KOPT-K1 (cell line): ENCODE results near the gene MAJIN.
"Not testable (repeated sequence)": the region's sequence is repeated elsewhere in the genome, so short reads cannot be mapped to it uniquely, and the experiment has no call there.

Source experiments
- H3K27ac ChIP-seq: fragments of 200-600 bp; sonication (generic); 2 replicates; pipeline ENCODE4 v1.5.1; 2016; ENCODE audit warnings: antibody characterized with exemption, mild to moderate bottlenecking, low read depth, low read length; ENCODE audit not compliant: poor library complexity, severe bottlenecking
- H3K36me3 ChIP-seq: fragments of 200-600 bp; sonication (generic); 2 replicates; pipeline ENCODE4 v1.5.1; 2017; ENCODE audit warnings: antibody characterized with exemption, mild to moderate bottlenecking, low read length, moderate library complexity; ENCODE audit not compliant: insufficient read depth
- H3K9me3 ChIP-seq: fragments of 200-600 bp; sonication (generic); 2 replicates; pipeline ENCODE4 v1.5.1; 2017; ENCODE audit warnings: antibody characterized with exemption, low read length, mild to moderate bottlenecking; ENCODE audit not compliant: insufficient read depth, poor library complexity, severe bottlenecking

Gene MAJIN

GRCh38 chr11:64971421-64972233 is at the start of gene MAJIN:
Gene MAJIN (minus strand): TSS chr11:64972108. CDS start chr11:64959405, 12,703 bp downstream.
- no peaks in the 10 kb centered on the region for H3K9me3 ChIP-seq
- no peaks in the 10 kb centered on the region for H3K36me3 ChIP-seq
- H3K27ac ChIP-seq, result no peak within 1 kb of the TSS

DNA sequence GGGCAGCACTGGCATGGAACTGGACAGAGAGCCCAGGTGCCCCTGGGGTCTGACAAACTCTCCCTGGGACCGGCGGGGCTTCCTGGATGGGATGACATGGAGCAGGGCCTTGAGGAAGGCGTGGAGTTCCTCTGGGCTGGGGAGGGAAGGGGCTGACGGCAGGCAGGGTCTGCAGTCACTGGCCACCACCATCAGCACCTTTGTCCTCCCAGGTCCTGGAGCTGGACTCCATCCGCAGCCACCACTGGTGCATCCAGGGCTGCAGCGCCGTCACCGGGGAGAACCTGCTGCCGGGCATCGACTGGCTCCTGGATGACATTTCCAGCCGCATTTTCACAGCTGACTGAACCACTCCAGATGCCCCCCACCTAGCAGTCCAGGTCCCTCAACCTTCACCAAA is 49.6 kb upstream of the MAJIN start:
- no peaks in the 10 kb centered on the region for H3K9me3 ChIP-seq
- no peak overlapping the region for H3K27ac ChIP-seq
- peaks cover 43% of the 10 kb centered on the region for H3K36me3 ChIP-seq

- Histone ChIP-seq H3K27ac (no peak overlapping the region), H3K36me3 (peaks cover 43% of the 10 kb centered on the region), H3K9me3 (no peaks in the 10 kb centered on the region)
These were observed 49.1 kb upstream of the MAJIN start for GRCh38 chr11:65021003-65021402.

GRCh38 chr11:65019824-65020223 is 47.9 kb upstream of the MAJIN start:
- H3K36me3 ChIP-seq, result peaks cover 43% of the 10 kb centered on the region
- H3K27ac ChIP-seq, result no peak overlapping the region
- no peaks in the 10 kb centered on the region for H3K9me3 ChIP-seq

GRCh38 chr11:65017937-65018336 is 46.0 kb upstream of the MAJIN start:
- no peaks in the 10 kb centered on the region for H3K9me3 ChIP-seq

DNA sequence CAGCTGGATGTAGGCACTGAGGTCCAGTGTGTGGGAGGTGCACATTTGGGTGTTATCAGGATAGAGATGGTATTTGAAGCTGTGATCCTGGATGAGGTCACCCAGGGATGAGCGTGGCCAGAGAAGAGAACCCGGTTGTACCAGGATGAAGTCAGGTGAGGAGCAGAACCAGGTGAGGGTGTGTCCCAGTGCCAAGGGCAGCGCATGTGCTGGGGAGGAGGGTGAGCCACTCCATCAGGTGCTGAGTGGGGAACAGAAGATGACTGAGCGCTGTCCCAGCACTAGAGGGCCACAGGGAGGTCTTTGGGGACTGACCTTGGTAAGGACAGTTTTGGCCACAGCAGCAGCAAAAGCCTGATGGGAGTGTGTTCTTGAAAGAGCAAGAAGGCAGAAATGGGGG is 44.8 kb upstream of the MAJIN start:
- no peaks in the 10 kb centered on the region for H3K9me3 ChIP-seq
- no peak overlapping the region for H3K27ac ChIP-seq
- peaks cover 35% of the 10 kb centered on the region for H3K36me3 ChIP-seq

More at GRCh38 chr11:65017937-65018336, 46.0 kb upstream of the MAJIN start:
- H3K36me3 ChIP-seq, result peaks cover 43% of the 10 kb centered on the region
- no peak overlapping the region for H3K27ac ChIP-seq

DNA sequence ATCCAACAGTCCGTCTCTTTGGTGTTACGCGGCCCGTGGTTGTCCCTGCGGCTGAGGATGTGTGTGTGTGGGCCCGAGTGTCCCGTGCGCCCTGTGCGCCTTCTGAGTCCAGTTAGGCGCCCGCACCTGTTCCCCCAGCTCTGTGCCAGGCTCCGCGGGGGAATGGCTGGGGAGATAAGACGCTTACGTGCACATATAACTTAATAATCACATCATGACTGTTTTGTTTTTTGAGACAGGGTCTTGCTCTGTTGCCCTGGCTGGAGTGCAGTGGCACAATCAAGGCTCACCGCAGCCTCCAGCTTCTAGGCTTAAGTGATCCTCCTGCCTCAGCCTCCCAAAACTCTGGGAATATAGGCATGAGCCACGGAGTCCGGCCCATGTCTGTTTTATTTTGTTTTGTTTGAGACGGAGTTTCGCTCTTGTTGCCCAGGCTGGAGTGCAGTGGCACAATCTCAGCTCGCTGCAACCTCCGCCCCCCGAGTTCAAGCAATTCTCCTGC is 42.9 kb upstream of the MAJIN start:
- H3K9me3 ChIP-seq, result no peaks in the 10 kb centered on the region

GRCh38 chr11:65013888-65014725 is 42.2 kb upstream of the MAJIN start, which contains the start of gene ARL2:
Gene ARL2 (plus strand): TSS chr11:65014160. CDS start chr11:65014208, 48 bp downstream.
- Histone ChIP-seq H3K36me3 (peaks cover 16% of the 10 kb centered on the region), H3K9me3 (no peaks in the 10 kb centered on the region), H3K27ac (peak within 1 kb of the TSS; percentile 75)

More for the DNA sequence above, 42.9 kb upstream of the MAJIN start:
- Histone ChIP-seq H3K27ac (peak overlapping the region; percentile 75), H3K36me3 (peaks cover 20% of the 10 kb centered on the region)

GRCh38 chr11:65013130-65013887 is 41.4 kb upstream of the MAJIN start:
- H3K27ac ChIP-seq, result peak overlapping the region; percentile 75
- H3K36me3 ChIP-seq, result peaks cover 9% of the 10 kb centered on the region
- H3K9me3 ChIP-seq, result no peaks in the 10 kb centered on the region

- Histone ChIP-seq H3K9me3 (no peaks in the 10 kb centered on the region), H3K27ac (no peak overlapping the region), H3K36me3 (no peaks in the 10 kb centered on the region)
These were observed 37.0 kb upstream of the MAJIN start for GRCh38 chr11:65008873-65009272.

DNA sequence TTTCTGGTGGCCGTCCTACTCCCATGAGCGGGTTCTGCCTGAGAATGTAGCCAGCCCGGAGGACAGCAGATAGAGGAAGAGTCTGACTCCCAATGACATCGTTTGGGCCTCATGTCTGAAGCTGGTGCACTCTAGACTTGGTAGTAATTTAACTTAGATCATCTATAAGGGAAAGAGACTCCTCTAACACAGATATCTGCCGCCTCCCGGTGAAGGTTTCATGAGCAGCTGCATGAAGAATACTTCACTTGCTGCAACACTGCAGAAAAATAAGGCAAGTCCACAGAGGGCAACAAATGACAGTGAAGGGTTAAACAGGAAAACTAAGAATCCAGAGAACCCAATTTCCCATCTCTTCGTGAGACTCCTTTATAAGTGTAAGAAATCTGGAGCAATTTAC is 36.1 kb upstream of the MAJIN start:
- H3K9me3 ChIP-seq, result no peaks in the 10 kb centered on the region
- H3K36me3 ChIP-seq, result no peaks in the 10 kb centered on the region
- no peak overlapping the region for H3K27ac ChIP-seq

DNA sequence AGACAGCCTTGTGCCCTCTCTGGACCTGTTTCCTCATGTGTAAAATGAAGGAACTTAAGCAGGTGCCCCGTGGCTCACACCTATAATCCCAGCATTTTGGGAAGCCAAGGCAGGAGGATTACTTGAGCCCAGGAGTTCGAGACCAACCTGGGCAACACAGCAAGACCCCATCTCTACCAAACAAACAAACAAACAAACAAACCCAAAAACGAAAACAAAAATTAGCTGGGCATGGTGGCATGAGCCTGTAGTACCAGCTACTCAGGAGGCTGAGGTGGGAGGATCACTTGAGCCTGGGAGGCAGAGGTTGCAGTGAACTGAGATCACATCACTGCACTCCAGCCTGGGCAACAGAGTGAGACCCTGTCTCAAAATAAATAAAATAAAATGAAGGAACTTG is 32.1 kb upstream of the MAJIN start:
- H3K9me3 ChIP-seq, H3K36me3 ChIP-seq, H3K27ac ChIP-seq: not testable (repeated sequence)

DNA sequence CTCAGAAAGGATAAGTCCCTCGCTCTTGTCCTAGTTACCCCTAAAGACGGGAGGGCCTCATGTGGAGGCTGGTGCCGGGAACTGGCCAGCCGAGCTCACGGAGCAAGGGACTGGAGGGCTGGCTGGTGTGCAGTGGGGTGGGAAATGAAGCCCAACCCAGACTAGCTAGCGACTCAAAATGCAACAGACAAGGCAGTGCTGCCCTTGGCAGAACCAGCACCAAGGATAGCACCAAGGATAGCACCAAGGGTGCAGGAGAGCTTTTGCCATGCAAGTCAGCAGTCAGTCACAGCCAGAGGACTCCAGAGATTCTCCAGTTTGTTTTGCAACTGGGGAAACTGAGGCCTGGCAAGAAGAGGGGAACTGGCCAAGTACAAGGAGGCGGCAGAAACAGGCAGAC is 31.4 kb upstream of the MAJIN start:
- H3K9me3 ChIP-seq, result no peaks in the 10 kb centered on the region
- no peaks in the 10 kb centered on the region for H3K36me3 ChIP-seq
- no peak overlapping the region for H3K27ac ChIP-seq

DNA sequence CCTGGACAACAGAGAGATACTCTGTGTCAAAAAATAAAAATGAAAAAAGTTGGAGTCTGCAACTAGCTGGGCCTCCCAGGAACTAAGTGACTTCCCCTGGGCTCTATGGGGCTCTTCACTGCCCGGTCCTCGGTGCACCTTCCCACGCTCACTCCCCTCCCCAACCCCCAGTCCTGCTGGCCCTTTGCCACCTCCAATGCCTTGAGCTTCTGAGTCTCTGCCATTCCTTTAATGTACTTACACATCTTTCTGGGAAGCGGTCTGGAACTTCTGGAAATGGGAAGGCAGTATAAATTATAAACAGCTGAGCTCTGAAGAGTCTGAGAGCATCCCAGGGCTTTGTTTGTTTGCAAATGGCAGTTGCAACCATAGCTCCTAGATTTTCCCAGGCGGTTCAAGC is 30.8 kb upstream of the MAJIN start:
- no peak overlapping the region for H3K27ac ChIP-seq
- H3K9me3 ChIP-seq, result no peaks in the 10 kb centered on the region
- H3K36me3 ChIP-seq, result no peaks in the 10 kb centered on the region

DNA sequence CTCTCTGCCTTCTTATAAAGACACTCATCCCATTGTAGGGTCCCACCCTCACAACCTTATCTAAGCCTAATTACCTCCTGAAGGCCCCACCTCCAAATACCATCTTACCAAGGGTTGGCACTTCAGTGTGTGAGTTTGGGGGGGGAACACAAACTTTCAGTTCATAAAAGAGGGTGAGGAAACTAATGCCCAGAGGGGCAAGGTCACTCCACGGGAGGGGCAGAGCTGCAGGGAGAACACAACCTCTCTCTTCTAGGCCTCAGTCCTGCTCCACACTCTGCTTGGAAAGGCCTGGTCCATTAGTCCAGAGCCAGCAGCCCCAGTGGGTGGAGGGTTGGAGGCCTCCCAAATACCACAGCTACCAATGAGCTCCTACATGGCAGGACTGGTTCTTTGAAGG is 27.6 kb upstream of the MAJIN start:
- H3K36me3 ChIP-seq, result no peaks in the 10 kb centered on the region
- no peaks in the 10 kb centered on the region for H3K9me3 ChIP-seq
- peak overlapping the region; percentile 69 for H3K27ac ChIP-seq
